Colonic mucosa (tissue), 4 donors: ENCODE results near the gene ATP8B4. TPM values are rescaled to one million over a fixed set of nuclear protein-coding genes. Genes with fewer than 3 reads are reported as not detected.
A peak's percentile ranks its signal among the peaks of the same experiment; 100 is the strongest.

ENCODE experiments used
- DNase-seq: peaks from one replicate; pipeline ENCODE4 v3.0.0-alpha.2; 2020
- H3K27ac ChIP-seq: fragments of 200-600 bp; one replicate; pipeline ENCODE4 v1.8.0; 2021
- H3K27me3 ChIP-seq: fragments of 200-600 bp; one replicate; pipeline ENCODE4 v1.8.0; 2021
- H3K36me3 ChIP-seq: fragments of 200-600 bp; one replicate; pipeline ENCODE4 v1.8.0; 2021
- H3K4me1 ChIP-seq: fragments of 200-600 bp; one replicate; pipeline ENCODE4 v1.8.0; 2021; ENCODE audit warnings: mild to moderate bottlenecking
- H3K4me3 ChIP-seq: fragments of 200-600 bp; one replicate; pipeline ENCODE4 v1.8.0; 2021
- H3K9ac ChIP-seq, 2 donors: one replicate each; pipeline ENCODE4 v1.7.0; 2013; ENCODE audit warnings: control low read depth in 2 of 2, low read depth in 2 of 2, low read length in 2 of 2
- H3K9me3 ChIP-seq: fragments of 200-600 bp; one replicate; pipeline ENCODE4 v1.8.0; 2021
- intact Hi-C: fragments of 100-400 bp; cut with DNase I; formaldehyde crosslinking; loops from one replicate; pipeline ENCODE4 v1.14.1; 2022
- total RNA-seq, 2 donors: library from RNA; stranded (reverse); fragmentation: NEBNext Ultra II Directional in 1 of 2; extraction: Animal tissue kit (Norgen Biotek cat#: 25700) in 1 of 2; gene quantifications; one replicate each; pipeline ENCODE4 v1.2.1, GENCODE V29; 2021
- TF ChIP-seq, protein P1 (sequence below): fragments of 200-600 bp; IDR thresholded peaks from one replicate; pipeline ENCODE4 v1.8.0; 2022; ENCODE audit warnings: antibody characterized with exemption, mild to moderate bottlenecking
- donor health status: healthy.
- donor health status: DM: no; HTN: no; CAD: no.
- donor health status: DM: no; HTN: no; CAD: no.

ATP8B4 gene
- total RNA-seq, 2 donors from 2014 or later = 2.7 to 3.0 TPM

DNA sequence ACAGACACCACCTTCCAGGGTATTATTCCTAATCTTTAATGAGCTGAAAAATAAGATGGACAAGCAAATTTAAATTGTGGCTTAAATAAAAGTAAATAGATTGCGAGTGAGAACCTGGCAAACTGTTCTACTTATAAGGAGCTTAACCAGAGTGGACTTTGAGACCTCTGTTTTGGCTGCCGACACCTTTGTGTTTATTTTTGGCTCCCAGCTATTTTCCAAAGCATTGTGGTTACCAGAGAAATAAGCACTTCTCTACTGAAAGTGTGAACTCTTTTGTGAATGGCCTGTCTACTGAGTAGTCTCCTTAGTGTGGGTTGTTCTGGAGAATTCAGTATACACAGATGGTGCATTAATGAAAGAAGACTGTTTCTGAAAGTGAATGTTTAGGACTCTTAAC is 109.4 kb downstream of the ATP8B4 start:
- no peaks in the 10 kb centered on the region for H3K27me3 ChIP-seq
- no peaks in the 10 kb centered on the region for H3K9me3 ChIP-seq
- no peaks in the 10 kb centered on the region for H3K4me1 ChIP-seq
- TF ChIP-seq, protein P1, sequence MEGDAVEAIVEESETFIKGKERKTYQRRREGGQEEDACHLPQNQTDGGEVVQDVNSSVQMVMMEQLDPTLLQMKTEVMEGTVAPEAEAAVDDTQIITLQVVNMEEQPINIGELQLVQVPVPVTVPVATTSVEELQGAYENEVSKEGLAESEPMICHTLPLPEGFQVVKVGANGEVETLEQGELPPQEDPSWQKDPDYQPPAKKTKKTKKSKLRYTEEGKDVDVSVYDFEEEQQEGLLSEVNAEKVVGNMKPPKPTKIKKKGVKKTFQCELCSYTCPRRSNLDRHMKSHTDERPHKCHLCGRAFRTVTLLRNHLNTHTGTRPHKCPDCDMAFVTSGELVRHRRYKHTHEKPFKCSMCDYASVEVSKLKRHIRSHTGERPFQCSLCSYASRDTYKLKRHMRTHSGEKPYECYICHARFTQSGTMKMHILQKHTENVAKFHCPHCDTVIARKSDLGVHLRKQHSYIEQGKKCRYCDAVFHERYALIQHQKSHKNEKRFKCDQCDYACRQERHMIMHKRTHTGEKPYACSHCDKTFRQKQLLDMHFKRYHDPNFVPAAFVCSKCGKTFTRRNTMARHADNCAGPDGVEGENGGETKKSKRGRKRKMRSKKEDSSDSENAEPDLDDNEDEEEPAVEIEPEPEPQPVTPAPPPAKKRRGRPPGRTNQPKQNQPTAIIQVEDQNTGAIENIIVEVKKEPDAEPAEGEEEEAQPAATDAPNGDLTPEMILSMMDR = no peak
- H3K4me3 ChIP-seq = no peak overlapping the region
- DNase-seq = no peak
- intact Hi-C loops = loop anchor here (10.0 kb wide), 1 partner anchor 775 kb away; no protein-coding TSS in a partner anchor
- no peak overlapping the region for H3K27ac ChIP-seq
- H3K36me3 ChIP-seq = no peaks in the 10 kb centered on the region
- no peak overlapping the region for H3K9ac ChIP-seq

GRCh38 chr15:50003786-50004334 is 115.2 kb downstream of the ATP8B4 start:
- no peaks in the 10 kb centered on the region for H3K4me1 ChIP-seq
- intact Hi-C loops = loop anchor here (5.0 to 10.0 kb wide), 3 partner anchors 127 to 769 kb away; no protein-coding TSS in a partner anchor
- no peaks in the 10 kb centered on the region for H3K9me3 ChIP-seq
- no peaks in the 10 kb centered on the region for H3K36me3 ChIP-seq
- peak overlapping the region; percentile 24 for H3K27ac ChIP-seq
- H3K27me3 ChIP-seq = no peaks in the 10 kb centered on the region
- TF ChIP-seq, protein P1 = peak; percentile 77
- H3K4me3 ChIP-seq = no peak overlapping the region
- no peak overlapping the region for H3K9ac ChIP-seq
- DNase-seq = peak; percentile 89

DNA sequence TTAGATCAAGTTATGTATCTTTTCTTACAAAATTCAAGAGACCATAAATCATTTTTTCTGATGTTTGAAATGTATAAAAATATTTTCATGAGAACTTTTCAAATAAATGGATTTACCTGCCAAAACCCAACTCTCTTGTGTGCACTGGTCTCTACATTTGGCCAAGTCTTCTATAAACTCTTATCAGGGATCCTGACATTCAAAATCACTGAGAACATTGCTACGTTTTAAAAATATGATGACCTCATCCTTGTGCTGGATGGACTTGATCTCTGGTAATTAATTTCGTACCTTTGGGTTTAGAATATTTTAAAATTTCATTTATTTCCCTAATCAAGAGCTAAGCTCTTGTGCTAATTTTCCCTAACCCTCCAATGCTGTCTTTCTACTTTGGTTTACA is 127.4 kb downstream of the ATP8B4 start:
- H3K9me3 ChIP-seq = no peaks in the 10 kb centered on the region
- H3K4me3 ChIP-seq = no peak overlapping the region
- TF ChIP-seq, protein P1 = no peak
- no peak for DNase-seq
- H3K4me1 ChIP-seq = no peaks in the 10 kb centered on the region
- H3K27me3 ChIP-seq = no peaks in the 10 kb centered on the region
- no peaks in the 10 kb centered on the region for H3K36me3 ChIP-seq
- H3K9ac ChIP-seq = no peak overlapping the region
- H3K27ac ChIP-seq = no peak overlapping the region
- intact Hi-C loops = no loop called here

DNA sequence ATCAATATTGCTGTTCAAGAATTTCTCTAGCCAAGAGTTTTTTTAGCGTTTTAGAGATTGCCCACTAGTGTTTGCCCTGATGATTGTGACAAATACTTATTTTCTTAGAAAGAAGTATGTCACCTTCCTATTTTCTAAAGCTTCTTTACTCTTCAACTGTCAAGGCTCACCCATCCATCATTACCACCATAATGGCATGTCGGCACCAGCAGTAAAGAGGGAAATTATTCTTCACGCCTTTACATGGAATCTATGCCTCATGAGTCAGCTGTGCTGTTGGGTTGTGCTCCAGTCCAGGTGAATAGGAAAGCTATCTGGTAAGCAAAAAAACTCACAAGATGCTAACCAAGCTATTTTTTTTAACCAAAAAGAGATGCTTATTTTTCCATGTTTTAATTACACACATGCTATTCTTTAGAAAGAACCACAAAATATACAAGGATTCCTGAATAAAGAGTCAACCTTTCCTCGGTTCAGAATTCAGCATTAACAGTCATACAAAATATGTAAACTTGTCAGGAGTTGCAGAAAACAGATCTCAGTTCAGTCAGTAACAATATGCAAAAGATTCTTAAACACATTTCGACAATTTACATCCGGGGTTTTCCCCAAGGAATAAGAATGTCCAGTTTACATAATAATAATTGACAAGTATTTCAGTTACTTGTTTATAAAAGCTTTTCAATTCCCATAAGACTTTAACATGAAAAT is 128.0 kb downstream of the ATP8B4 start:
- Histone ChIP-seq H3K27me3 (no peaks in the 10 kb centered on the region), H3K4me3 (no peak overlapping the region), H3K9ac (no peak overlapping the region), H3K36me3 (no peaks in the 10 kb centered on the region), H3K9me3 (no peaks in the 10 kb centered on the region), H3K4me1 (no peaks in the 10 kb centered on the region), H3K27ac (no peak overlapping the region)
- intact Hi-C loops = no loop called here
- TF ChIP-seq, protein P1 = no peak
- no peak for DNase-seq

GRCh38 chr15:49989498-49989897 is 129.5 kb downstream of the ATP8B4 start:
- intact Hi-C loops = no loop called here
- no peak overlapping the region for H3K4me3 ChIP-seq
- H3K27ac ChIP-seq = peak overlapping the region; percentile 3
- no peaks in the 10 kb centered on the region for H3K9me3 ChIP-seq
- TF ChIP-seq, protein P1 = no peak
- H3K9ac ChIP-seq = no peak overlapping the region
- no peaks in the 10 kb centered on the region for H3K36me3 ChIP-seq
- no peaks in the 10 kb centered on the region for H3K27me3 ChIP-seq
- H3K4me1 ChIP-seq = no peaks in the 10 kb centered on the region
- no peak for DNase-seq
